GM12878 (cell line): Measurements from ENCODE around the gene KMO. TPM values are rescaled to one million over a fixed set of nuclear protein-coding genes. Genes with fewer than 3 reads are reported as not detected.

Experiments used
- ATAC-seq: fragments of 200-7000 bp; cut with Tn5 transposase; 3 replicates; pipeline ENCODE4 v1.9.1; 2020; ENCODE audit warnings: mild to moderate bottlenecking, moderate library complexity
- BruUV-seq: library from RNA; stranded (reverse); fragments of 400-500 nt; replicated peaks from 2 replicates; lab custom pipeline; 2021; lab: Mats Ljungman, UMichigan
- CTCF ChIA-PET: fragments of 300-600 bp; sonication (Branson Sonifier 250); formaldehyde crosslinking; extraction: SDS; loops from one replicate; lab custom pipeline; 2021; ENCODE audit warnings: inconsistent platforms; lab: Yijun Ruan, JAX
- POLR2A ChIA-PET: fragments of 350-600 bp; formaldehyde crosslinking; extraction: SDS; loops from one replicate; lab custom pipeline; 2021; ENCODE audit warnings: inconsistent platforms; lab: Charles Lee
- RAD21 ChIA-PET: fragments of 300-600 bp; sonication (Branson Sonifier 250); formaldehyde crosslinking; loops from one replicate; lab custom pipeline; 2023; ENCODE audit warnings: antibody characterized with exemption; ENCODE audit not compliant: unreplicated experiment; lab: Charles Lee
- SMC1A ChIA-PET: fragments of 300-600 bp; sonication (Branson Sonifier 250); formaldehyde crosslinking; loops from one replicate; lab custom pipeline; 2023; ENCODE audit not compliant: unreplicated experiment, uncharacterized antibody; lab: Charles Lee
- DNase-seq: peaks from one replicate; pipeline ENCODE4 v3.0.0-alpha.2; 2011; ENCODE audit warnings: low read depth, low spot score
- FAIRE-seq: peaks from 3 replicates; lab custom pipeline; 2011; peaks lifted over from hg19 to GRCh38; lab: Jason Lieb, UNC
- H2AFZ ChIP-seq: 2 replicates; pipeline ENCODE4 v1.6.0; 2011; ENCODE audit warnings: low read depth, low read length, control low read depth; ENCODE audit not compliant: control insufficient read depth
- H3K27ac ChIP-seq: 2 replicates; pipeline ENCODE4 v1.5.1; 2011; ENCODE audit warnings: control low read depth; ENCODE audit not compliant: control insufficient read depth, insufficient read depth
- H3K27me3 ChIP-seq, 2 experiments: replicated peaks in 1 of 2; 2 replicates each; pipeline versions ENCODE4 v1.6.0 to v1.6.1; 2011; ENCODE audit warnings: low read length in 1 of 2; ENCODE audit not compliant: control insufficient read depth in 2 of 2, insufficient read depth in 2 of 2
- H3K36me3 ChIP-seq, 2 experiments: 2 replicates each; pipeline ENCODE4 v1.5.1; 2011; ENCODE audit warnings: low read length in 1 of 2; ENCODE audit not compliant: control insufficient read depth in 2 of 2, insufficient read depth in 2 of 2
- H3K4me1 ChIP-seq: 2 replicates; pipeline ENCODE4 v1.6.1; 2011; ENCODE audit warnings: mild to moderate bottlenecking, low read length, moderate library complexity, mixed read lengths; ENCODE audit not compliant: control insufficient read depth, insufficient read depth
- H3K4me2 ChIP-seq: 2 replicates; pipeline ENCODE4 v1.6.0; 2011; ENCODE audit warnings: control low read depth; ENCODE audit not compliant: control insufficient read depth, insufficient read depth
- H3K4me3 ChIP-seq: fragments of 200-600 bp; sonication (generic); 2 replicates; pipeline ENCODE4 v1.5.1; 2016
- H3K79me2 ChIP-seq: 2 replicates; pipeline ENCODE4 v1.6.0; 2011; ENCODE audit warnings: low read length; ENCODE audit not compliant: control insufficient read depth, insufficient read depth
- H3K9ac ChIP-seq: 2 replicates; pipeline ENCODE4 v1.8.0; 2011; ENCODE audit warnings: low read length, control low read depth, mixed read lengths; ENCODE audit not compliant: control insufficient read depth, insufficient read depth
- H3K9me3 ChIP-seq: replicated peaks from 3 replicates; pipeline ENCODE4 v1.5.1; 2011; ENCODE audit warnings: mild to moderate bottlenecking, low read length; ENCODE audit not compliant: control insufficient read depth, insufficient read depth
- H4K20me1 ChIP-seq: 2 replicates; pipeline ENCODE4 v1.6.0; 2011; ENCODE audit not compliant: control insufficient read depth, insufficient read depth
- DPF2 ChIP-seq: fragments of 450-650 bp; IDR thresholded peaks from 2 replicates; pipeline ENCODE4 v1.6.1; 2017; ENCODE audit warnings: mild to moderate bottlenecking
- HDAC6 ChIP-seq: fragments of 200-600 bp; sonication (generic); IDR thresholded peaks from one replicate; pipeline ENCODE4 v1.8.0; 2017; ENCODE audit warnings: antibody characterized with exemption; ENCODE audit not compliant: unreplicated experiment
- LARP7 ChIP-seq: fragments of 450-650 bp; IDR thresholded peaks from 2 replicates; pipeline ENCODE4 v1.6.1; 2017; ENCODE audit warnings: mild to moderate bottlenecking
- SREBF1 ChIP-seq: IDR thresholded peaks from 2 replicates; pipeline ENCODE4 v1.6.1; 2012; ENCODE audit warnings: mild to moderate bottlenecking, low read length
- YY1 ChIP-seq: IDR thresholded peaks from 2 replicates; pipeline ENCODE4 v1.6.1; 2011; ENCODE audit warnings: low read depth, mild to moderate bottlenecking, low read length
- ZBED1 ChIP-seq: IDR thresholded peaks from 2 replicates; pipeline ENCODE4 v1.6.1; 2016; ENCODE audit warnings: borderline replicate concordance
- ZNF24 ChIP-seq: fragments of 450-650 bp; IDR thresholded peaks from 2 replicates; pipeline ENCODE4 v1.6.1; 2017; ENCODE audit warnings: antibody characterized with exemption, mild to moderate bottlenecking
- ZZZ3 ChIP-seq: IDR thresholded peaks from 2 replicates; pipeline ENCODE4 v1.6.1; 2011; ENCODE audit warnings: low read depth; ENCODE audit not compliant: control insufficient read depth, insufficient read length
- WGBS: methylation state at CpG from one replicate; pipeline ENCODE4 v1.1.6; 2016; ENCODE audit warnings: low lambda C conversion rate; ENCODE audit not compliant: insufficient replicate concordance, insufficient coverage; ENCODE audit errors: missing lambda C conversion rate; 5-methylcytosine and 5-hydroxymethylcytosine counted together
- in situ Hi-C: fragments of 300-500 bp; cut with MboI; formaldehyde crosslinking; loops from 9 replicates; pipeline ENCODE4 v1.14.3; 2018; ENCODE audit warnings: mixed read lengths
- intact Hi-C: fragments of 100-400 bp; cut with micrococcal nuclease; formaldehyde crosslinking; loops from one replicate; pipeline ENCODE4 v1.14.2; 2022; ENCODE audit not compliant: unreplicated experiment
- polyA plus RNA-seq, 11 experiments: library from polyadenylated mRNA; depleted of rRNA in 4 of 11; unstranded in 6 of 11; stranded (reverse) in 5 of 11; fragments of >200 nt; fragmentation: Nextera tagmentation in 4 of 11; fragmentation: Illumina TruSeq in 1 of 11; extraction: Ambion mirVana in 4 of 11; extraction: Trizol in 1 of 11; gene quantifications; 1 replicate in 1 of 11; 2 replicates in 10 of 11; pipeline versions ENCODE4 v1.2.1 to v1.2.3, GENCODE V29; 2011 to 2016; ENCODE audit warnings: inconsistent platforms in 2 of 11, missing spikeins in 2 of 11, low read depth in 1 of 11
- total RNA-seq, 4 experiments: library from RNA; depleted of rRNA in 3 of 4; stranded (reverse); fragments of >200 nt in 3 of 4; fragmentation: Illumina TruSeq in 1 of 4; extraction: Trizol in 1 of 4; gene quantifications; 2 replicates each; pipeline versions ENCODE4 v1.2.1 to v1.2.3, GENCODE V29; 2013 to 2021
- TF ChIP-seq, protein P1 (sequence below): IDR thresholded peaks from 2 replicates; pipeline ENCODE4 v1.6.1; 2012; ENCODE audit warnings: low read depth, low read length, improper control_type of control experiment
- TF ChIP-seq, protein P2 (sequence below): IDR thresholded peaks from 2 replicates; pipeline ENCODE4 v1.6.1; 2012; ENCODE audit warnings: mild to moderate bottlenecking, low read depth, low read length
- TF ChIP-seq, protein P3 (sequence below): fragments of 450-650 bp; IDR thresholded peaks from 2 replicates; pipeline ENCODE4 v1.6.1; 2016; ENCODE audit warnings: mild to moderate bottlenecking
- TF ChIP-seq, protein P4 (sequence below): IDR thresholded peaks from 2 replicates; pipeline ENCODE4 v1.6.1; 2012; ENCODE audit warnings: low read depth, low read length, improper control_type of control experiment
- TF ChIP-seq, protein P5 (sequence below): IDR thresholded peaks from 2 replicates; pipeline ENCODE4 v1.6.1; 2011; ENCODE audit warnings: low read depth, low read length, improper control_type of control experiment, borderline replicate concordance

The KMO gene
- total and polyA plus RNA-seq, 10 of the 15 experiments (the other 5 are each of a cell fraction or from before 2014, with no cell fraction given), result 0.68 to 5.9 (median 1.5) TPM

DNA sequence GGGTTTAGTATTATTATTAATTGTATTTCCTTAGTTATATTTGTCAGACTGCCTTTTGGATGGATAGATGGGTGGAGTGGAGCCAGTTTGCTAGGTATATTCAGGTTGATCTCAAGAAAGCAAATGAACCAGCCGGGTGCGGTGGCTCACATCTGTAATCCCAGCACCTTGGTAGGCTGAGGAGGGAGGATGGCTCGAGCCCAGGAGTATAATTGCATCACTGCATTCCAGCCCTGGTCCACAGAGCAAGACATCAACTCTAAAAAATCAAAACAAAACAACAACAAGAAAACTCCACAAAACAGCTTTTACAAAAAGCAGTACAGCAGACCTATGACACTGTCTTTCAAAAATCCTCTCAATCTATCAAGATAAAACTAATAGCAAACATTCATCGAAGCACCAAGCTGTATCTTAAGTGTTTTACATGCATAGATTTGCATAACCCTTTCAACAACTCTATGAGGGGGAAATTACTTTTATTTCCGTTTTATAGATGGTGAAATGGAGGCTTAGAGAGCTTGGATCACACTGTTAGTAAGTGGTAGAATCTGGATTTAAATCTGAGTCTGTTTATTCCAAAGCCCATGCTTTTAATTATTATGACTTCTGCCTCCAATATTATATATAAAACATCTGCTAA, 25.5 kb downstream of the KMO start:
- RAD21 ChIA-PET, result no interaction called here
- Histone ChIP-seq H3K27me3 (no peaks in the 10 kb centered on the region), H3K9me3 (no peaks in the 10 kb centered on the region), H2AFZ (no peak overlapping the region), H3K79me2 (no peaks in the 10 kb centered on the region), H3K9ac (no peak overlapping the region), H3K4me3 (no peak overlapping the region), H4K20me1 (no peaks in the 10 kb centered on the region), H3K36me3 (no peaks in the 10 kb centered on the region), H3K27ac (no peak overlapping the region), H3K4me1 (peaks cover under 1% of the 10 kb centered on the region; the same call in 1 of the 2 replicates), H3K4me2 (no peak overlapping the region)
- TF ChIP-seq, protein P1, sequence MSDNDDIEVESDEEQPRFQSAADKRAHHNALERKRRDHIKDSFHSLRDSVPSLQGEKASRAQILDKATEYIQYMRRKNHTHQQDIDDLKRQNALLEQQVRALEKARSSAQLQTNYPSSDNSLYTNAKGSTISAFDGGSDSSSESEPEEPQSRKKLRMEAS, result no peak
- TF ChIP-seq, protein P2, sequence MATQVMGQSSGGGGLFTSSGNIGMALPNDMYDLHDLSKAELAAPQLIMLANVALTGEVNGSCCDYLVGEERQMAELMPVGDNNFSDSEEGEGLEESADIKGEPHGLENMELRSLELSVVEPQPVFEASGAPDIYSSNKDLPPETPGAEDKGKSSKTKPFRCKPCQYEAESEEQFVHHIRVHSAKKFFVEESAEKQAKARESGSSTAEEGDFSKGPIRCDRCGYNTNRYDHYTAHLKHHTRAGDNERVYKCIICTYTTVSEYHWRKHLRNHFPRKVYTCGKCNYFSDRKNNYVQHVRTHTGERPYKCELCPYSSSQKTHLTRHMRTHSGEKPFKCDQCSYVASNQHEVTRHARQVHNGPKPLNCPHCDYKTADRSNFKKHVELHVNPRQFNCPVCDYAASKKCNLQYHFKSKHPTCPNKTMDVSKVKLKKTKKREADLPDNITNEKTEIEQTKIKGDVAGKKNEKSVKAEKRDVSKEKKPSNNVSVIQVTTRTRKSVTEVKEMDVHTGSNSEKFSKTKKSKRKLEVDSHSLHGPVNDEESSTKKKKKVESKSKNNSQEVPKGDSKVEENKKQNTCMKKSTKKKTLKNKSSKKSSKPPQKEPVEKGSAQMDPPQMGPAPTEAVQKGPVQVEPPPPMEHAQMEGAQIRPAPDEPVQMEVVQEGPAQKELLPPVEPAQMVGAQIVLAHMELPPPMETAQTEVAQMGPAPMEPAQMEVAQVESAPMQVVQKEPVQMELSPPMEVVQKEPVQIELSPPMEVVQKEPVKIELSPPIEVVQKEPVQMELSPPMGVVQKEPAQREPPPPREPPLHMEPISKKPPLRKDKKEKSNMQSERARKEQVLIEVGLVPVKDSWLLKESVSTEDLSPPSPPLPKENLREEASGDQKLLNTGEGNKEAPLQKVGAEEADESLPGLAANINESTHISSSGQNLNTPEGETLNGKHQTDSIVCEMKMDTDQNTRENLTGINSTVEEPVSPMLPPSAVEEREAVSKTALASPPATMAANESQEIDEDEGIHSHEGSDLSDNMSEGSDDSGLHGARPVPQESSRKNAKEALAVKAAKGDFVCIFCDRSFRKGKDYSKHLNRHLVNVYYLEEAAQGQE, result no peak
- TF ChIP-seq LARP7 (no peak), ZNF24 (no peak), HDAC6 (no peak), ZZZ3 (no peak), YY1 (no peak), SREBF1 (no peak), DPF2 (no peak), ZBED1 (no peak)
- TF ChIP-seq, protein P3, sequence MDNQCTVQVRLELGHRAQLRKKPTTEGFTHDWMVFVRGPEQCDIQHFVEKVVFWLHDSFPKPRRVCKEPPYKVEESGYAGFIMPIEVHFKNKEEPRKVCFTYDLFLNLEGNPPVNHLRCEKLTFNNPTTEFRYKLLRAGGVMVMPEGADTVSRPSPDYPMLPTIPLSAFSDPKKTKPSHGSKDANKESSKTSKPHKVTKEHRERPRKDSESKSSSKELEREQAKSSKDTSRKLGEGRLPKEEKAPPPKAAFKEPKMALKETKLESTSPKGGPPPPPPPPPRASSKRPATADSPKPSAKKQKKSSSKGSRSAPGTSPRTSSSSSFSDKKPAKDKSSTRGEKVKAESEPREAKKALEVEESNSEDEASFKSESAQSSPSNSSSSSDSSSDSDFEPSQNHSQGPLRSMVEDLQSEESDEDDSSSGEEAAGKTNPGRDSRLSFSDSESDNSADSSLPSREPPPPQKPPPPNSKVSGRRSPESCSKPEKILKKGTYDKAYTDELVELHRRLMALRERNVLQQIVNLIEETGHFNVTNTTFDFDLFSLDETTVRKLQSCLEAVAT, result no peak
- TF ChIP-seq, protein P4, sequence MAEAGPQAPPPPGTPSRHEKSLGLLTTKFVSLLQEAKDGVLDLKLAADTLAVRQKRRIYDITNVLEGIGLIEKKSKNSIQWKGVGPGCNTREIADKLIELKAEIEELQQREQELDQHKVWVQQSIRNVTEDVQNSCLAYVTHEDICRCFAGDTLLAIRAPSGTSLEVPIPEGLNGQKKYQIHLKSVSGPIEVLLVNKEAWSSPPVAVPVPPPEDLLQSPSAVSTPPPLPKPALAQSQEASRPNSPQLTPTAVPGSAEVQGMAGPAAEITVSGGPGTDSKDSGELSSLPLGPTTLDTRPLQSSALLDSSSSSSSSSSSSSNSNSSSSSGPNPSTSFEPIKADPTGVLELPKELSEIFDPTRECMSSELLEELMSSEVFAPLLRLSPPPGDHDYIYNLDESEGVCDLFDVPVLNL, result no peak
- TF ChIP-seq, protein P5, sequence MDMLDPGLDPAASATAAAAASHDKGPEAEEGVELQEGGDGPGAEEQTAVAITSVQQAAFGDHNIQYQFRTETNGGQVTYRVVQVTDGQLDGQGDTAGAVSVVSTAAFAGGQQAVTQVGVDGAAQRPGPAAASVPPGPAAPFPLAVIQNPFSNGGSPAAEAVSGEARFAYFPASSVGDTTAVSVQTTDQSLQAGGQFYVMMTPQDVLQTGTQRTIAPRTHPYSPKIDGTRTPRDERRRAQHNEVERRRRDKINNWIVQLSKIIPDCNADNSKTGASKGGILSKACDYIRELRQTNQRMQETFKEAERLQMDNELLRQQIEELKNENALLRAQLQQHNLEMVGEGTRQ, result no peak
- POLR2A ChIA-PET, result no interaction called here
- 81% methylated on average over 4 of the region's 5 CpGs for whole genome bisulfite sequencing
- in situ Hi-C loops (no loop called here), intact Hi-C loops (no loop called here)
- DNase-seq, result no peak
- no peak for FAIRE-seq
- ATAC-seq, result no peak
- SMC1A ChIA-PET, result no interaction called here
- BruUV-seq, result no TSS peak
- CTCF ChIA-PET, result no interaction called here
